ENCODE results near the gene NAALADL1. TPM values are rescaled to one million over a fixed set of nuclear protein-coding genes. Genes with fewer than 3 reads are reported as not detected.

The NAALADL1 gene
- total RNA-seq, 4 donors from 2014 or later, result 0.34 to 19.6 (median 3.1) TPM

DNA sequence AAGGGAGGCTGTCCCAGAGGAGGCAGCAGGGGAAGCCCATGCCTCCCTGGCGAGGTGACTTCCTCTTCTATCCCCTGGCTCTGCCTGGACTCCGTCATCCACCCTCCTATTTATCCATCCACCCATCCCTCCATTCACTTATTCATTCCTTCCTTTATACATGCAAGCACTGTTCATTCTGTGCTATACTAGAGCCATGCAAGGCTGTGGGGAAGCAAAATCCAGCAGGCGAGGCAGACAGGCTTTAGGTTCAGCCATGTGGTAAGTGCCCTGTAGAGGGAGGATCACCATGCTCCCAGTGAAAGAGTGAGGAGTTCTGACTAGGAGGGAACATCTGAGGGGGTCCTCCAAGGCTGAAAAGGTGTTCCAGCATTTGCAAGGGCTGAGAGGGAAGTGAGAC, 1.2 kb upstream of the NAALADL1 start:
- no peaks in the 10 kb centered on the region for H3K4me1 ChIP-seq
- intact Hi-C loops (cut with DNase I), result no loop called here
- DNase-seq, result no peak
- H3K27me3 ChIP-seq, result no peaks in the 10 kb centered on the region
- no peaks in the 10 kb centered on the region for H3K9me3 ChIP-seq
- TF ChIP-seq, protein P1, sequence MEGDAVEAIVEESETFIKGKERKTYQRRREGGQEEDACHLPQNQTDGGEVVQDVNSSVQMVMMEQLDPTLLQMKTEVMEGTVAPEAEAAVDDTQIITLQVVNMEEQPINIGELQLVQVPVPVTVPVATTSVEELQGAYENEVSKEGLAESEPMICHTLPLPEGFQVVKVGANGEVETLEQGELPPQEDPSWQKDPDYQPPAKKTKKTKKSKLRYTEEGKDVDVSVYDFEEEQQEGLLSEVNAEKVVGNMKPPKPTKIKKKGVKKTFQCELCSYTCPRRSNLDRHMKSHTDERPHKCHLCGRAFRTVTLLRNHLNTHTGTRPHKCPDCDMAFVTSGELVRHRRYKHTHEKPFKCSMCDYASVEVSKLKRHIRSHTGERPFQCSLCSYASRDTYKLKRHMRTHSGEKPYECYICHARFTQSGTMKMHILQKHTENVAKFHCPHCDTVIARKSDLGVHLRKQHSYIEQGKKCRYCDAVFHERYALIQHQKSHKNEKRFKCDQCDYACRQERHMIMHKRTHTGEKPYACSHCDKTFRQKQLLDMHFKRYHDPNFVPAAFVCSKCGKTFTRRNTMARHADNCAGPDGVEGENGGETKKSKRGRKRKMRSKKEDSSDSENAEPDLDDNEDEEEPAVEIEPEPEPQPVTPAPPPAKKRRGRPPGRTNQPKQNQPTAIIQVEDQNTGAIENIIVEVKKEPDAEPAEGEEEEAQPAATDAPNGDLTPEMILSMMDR (IDR thresholded peaks at IDR 0.05), result no peak
- TF ChIP-seq POLR2A (IDR thresholded peaks at IDR 0.05), result no peak
- no peak overlapping the region for H3K27ac ChIP-seq
- 63 to 77% methylated on average over 3 of the region's 3 CpGs for WGBS, 2 donors
- no peak overlapping the region for H3K4me3 ChIP-seq
- H3K36me3 ChIP-seq, result no peaks in the 10 kb centered on the region

DNA sequence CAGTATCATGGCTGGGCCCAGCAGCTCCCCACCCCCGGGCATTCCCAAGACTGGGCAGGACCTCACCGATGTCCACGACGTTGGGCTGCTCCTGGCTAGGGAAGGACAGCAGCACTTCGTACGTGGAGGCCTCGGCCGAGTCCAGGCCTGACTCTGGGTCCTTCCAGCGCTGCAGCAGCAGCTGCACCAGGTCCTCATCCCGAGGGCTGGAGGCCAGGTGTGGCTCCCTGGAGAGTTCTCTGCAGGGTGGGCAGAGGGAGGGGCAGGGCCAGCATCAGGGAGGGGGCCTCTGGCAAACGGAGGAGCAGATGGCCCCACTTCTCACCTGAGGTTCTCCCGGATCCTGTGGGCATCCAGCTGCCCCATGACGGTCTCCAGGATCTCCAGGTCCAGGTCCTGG, 341 bp downstream of the NAALADL1 start:
- intact Hi-C loops (cut with DNase I), result no loop called here
- Histone ChIP-seq H3K9me3 (no peaks in the 10 kb centered on the region), H3K36me3 (no peaks in the 10 kb centered on the region), H3K4me3 (no peak overlapping the region), H3K27ac (no peak overlapping the region), H3K27me3 (peaks cover 0 to 10% (median 0%) of the 10 kb centered on the region in 4 donors), H3K4me1 (no peaks in the 10 kb centered on the region)
- TF ChIP-seq POLR2A (IDR thresholded peaks at IDR 0.05), result no peak
- TF ChIP-seq, protein P1 (IDR thresholded peaks at IDR 0.05), result no peak
- no peak for DNase-seq
- WGBS, 2 donors, result 60 to 95% methylated on average over 1 to 4 of the region's 13 CpGs

DNA sequence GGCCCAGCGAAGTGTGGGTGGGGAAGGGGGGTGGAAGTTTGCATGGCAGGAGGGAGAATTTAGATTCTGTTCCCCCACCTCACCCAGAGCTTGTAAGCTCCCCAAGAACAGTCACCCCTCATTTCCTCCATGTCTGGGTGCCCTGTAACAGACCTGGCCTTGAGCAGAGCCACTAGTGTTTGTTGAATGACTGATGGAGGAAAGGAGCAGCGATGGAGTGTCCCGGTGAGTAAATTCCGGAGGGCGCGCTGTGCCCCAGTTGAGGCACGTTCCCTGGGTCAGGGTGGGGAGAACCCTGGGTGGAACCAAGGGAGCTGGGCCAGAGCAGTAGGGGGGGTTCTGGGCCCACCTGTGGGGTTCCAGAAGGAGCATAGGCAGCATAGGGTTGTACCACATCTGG, 827 bp downstream of the NAALADL1 start:
- TF ChIP-seq, protein P1 (IDR thresholded peaks at IDR 0.05), result no peak
- TF ChIP-seq POLR2A (IDR thresholded peaks at IDR 0.05), result no peak
- WGBS, 2 donors, result 90% methylated on average over 6 of the region's 7 CpGs; no CpG with 5 or more reads in 1 of the 2 donors

DNA sequence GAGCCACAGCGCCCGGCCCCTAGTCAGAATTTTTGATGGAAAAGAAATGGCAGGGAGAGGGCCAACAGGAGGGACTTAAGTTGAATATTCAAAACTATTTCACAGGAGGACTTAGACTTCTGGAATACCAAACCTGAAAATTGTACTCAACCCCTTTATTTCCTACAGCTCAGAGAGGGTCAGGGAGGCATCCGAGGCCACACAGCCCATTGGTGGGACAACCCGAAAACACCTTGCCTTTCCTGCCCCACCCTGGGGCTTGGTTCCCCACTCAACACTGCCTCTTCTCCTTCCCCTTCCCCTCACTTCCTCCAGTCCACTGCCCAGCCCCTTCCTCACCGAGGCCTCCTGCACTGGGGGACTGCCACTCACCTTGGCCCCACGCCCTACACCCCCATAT, 1.4 kb downstream of the NAALADL1 start:
- H3K36me3 ChIP-seq, result no peaks in the 10 kb centered on the region
- peaks cover 0 to 11% (median 0%) of the 10 kb centered on the region in 4 donors for H3K27me3 ChIP-seq
- no peaks in the 10 kb centered on the region for H3K4me1 ChIP-seq
- 83 to 89% methylated on average over 5 to 6 of the region's 6 CpGs for WGBS, 2 donors
- H3K9me3 ChIP-seq, result no peaks in the 10 kb centered on the region
- DNase-seq, result no peak
- intact Hi-C loops (cut with DNase I), result no loop called here
- H3K27ac ChIP-seq, result no peak overlapping the region
- H3K4me3 ChIP-seq, result no peak overlapping the region
- no peak for TF ChIP-seq POLR2A (IDR thresholded peaks at IDR 0.05)
- TF ChIP-seq, protein P1 (IDR thresholded peaks at IDR 0.05), result no peak

More for the DNA sequence above, 827 bp downstream of the NAALADL1 start:
- Histone ChIP-seq H3K27me3 (peaks cover 0 to 11% (median 0%) of the 10 kb centered on the region in 4 donors), H3K27ac (no peak overlapping the region), H3K9me3 (no peaks in the 10 kb centered on the region), H3K36me3 (no peaks in the 10 kb centered on the region), H3K4me3 (no peak overlapping the region), H3K4me1 (no peaks in the 10 kb centered on the region)
- DNase-seq, result no peak
- intact Hi-C loops (cut with DNase I), result no loop called here

DNA sequence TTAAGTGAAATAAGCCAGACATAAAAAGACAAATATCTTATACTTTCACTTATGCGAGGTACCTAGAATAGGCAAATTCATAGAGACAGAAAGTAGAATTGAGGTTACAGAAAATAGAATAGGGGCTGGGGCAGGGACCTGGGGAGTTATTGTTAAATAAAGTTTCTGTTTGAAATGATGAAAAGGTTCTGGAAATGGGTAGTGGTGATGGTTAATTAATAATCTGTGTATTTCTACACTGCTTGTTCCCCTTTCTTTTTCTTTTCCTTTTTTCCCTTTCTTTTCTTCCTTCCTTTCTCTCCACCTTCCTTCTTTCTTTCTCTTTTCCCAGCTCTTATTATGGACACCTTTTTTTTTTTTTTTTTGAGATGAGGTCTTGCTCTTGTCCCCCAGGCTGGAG, 2.8 kb downstream of the NAALADL1 start:
- H3K9me3 ChIP-seq, result no peaks in the 10 kb centered on the region
- no peaks in the 10 kb centered on the region for H3K36me3 ChIP-seq
- H3K27me3 ChIP-seq, result peaks cover 0 to 11% (median 0%) of the 10 kb centered on the region in 4 donors
- no peak overlapping the region for H3K4me3 ChIP-seq
- TF ChIP-seq POLR2A (IDR thresholded peaks at IDR 0.05), result no peak
- TF ChIP-seq, protein P1 (IDR thresholded peaks at IDR 0.05), result no peak
- intact Hi-C loops (cut with DNase I), result no loop called here
- 82 to 88% methylated on average over 1 of the region's 1 CpG for WGBS, 2 donors
- H3K27ac ChIP-seq, result no peak overlapping the region
- DNase-seq, result no peak
- H3K4me1 ChIP-seq, result no peaks in the 10 kb centered on the region

Measured in esophagus squamous epithelium (tissue), 5 donors.